H9 (cell line): ENCODE results near the gene OTULINL. TPM values are rescaled to one million over a fixed set of nuclear protein-coding genes. Genes with fewer than 3 reads are reported as not detected.

Experiments
- DNase-seq: peaks from one replicate; pipeline ENCODE4 v3.0.0-alpha.2; 2017
- H2AFZ ChIP-seq: one replicate; pipeline ENCODE4 v1.6.1; 2013; ENCODE audit warnings: mild to moderate bottlenecking, low read length, control low read depth, moderate library complexity
- H2AK5ac ChIP-seq: 2 replicates; pipeline ENCODE4 v1.6.1; 2013; ENCODE audit warnings: low read length, control low read depth, mixed read lengths; ENCODE audit not compliant: insufficient read length
- H2BK120ac ChIP-seq: one replicate; pipeline ENCODE4 v1.6.1; 2013; ENCODE audit warnings: low read depth, mild to moderate bottlenecking, low read length, control low read depth, inconsistent platforms; ENCODE audit not compliant: poor library complexity, severe bottlenecking
- H2BK12ac ChIP-seq: 2 replicates; pipeline ENCODE4 v1.6.1; 2013; ENCODE audit warnings: low read length, control low read depth, mixed read lengths, low read depth; ENCODE audit not compliant: insufficient read length
- H2BK15ac ChIP-seq: 2 replicates; pipeline ENCODE4 v1.6.1; 2013; ENCODE audit warnings: low read depth, low read length, control low read depth
- H2BK20ac ChIP-seq: one replicate; pipeline ENCODE4 v1.6.1; 2013; ENCODE audit warnings: low read depth, mild to moderate bottlenecking, low read length, control low read depth, inconsistent platforms; ENCODE audit not compliant: poor library complexity, severe bottlenecking
- H2BK5ac ChIP-seq: 2 replicates; pipeline ENCODE4 v1.6.1; 2013; ENCODE audit warnings: low read length, control low read depth, mixed read lengths; ENCODE audit not compliant: insufficient read length
- H3K14ac ChIP-seq: 2 replicates; pipeline ENCODE4 v1.6.1; 2013; ENCODE audit warnings: low read length, control low read depth; ENCODE audit not compliant: insufficient read depth
- H3K18ac ChIP-seq: 2 replicates; pipeline ENCODE4 v1.6.1; 2013; ENCODE audit warnings: low read depth, mild to moderate bottlenecking, mixed read lengths, low read length, control low read depth; ENCODE audit not compliant: insufficient read length
- H3K23ac ChIP-seq: 2 replicates; pipeline ENCODE4 v1.6.1; 2013; ENCODE audit warnings: low read length, control low read depth, mixed read lengths, low read depth; ENCODE audit not compliant: insufficient read length
- H3K23me2 ChIP-seq: 2 replicates; pipeline ENCODE4 v1.6.1; 2013; ENCODE audit warnings: low read depth, mild to moderate bottlenecking, mixed read lengths, low read length, control low read depth; ENCODE audit not compliant: insufficient read length, poor library complexity, severe bottlenecking
- H3K27ac ChIP-seq: 2 replicates; pipeline ENCODE4 v1.5.1; 2013; ENCODE audit warnings: low read length, control low read depth, mixed read lengths, low read depth; ENCODE audit not compliant: insufficient read length
- H3K27me3 ChIP-seq: 2 replicates; pipeline ENCODE4 v1.6.1; 2013; ENCODE audit warnings: low read length, control low read depth, inconsistent platforms; ENCODE audit not compliant: insufficient read depth
- H3K4ac ChIP-seq: 2 replicates; pipeline ENCODE4 v1.6.1; 2013; ENCODE audit warnings: low read depth, mild to moderate bottlenecking, control low read depth, inconsistent platforms, low read length, moderate library complexity
- H3K4me1 ChIP-seq: 2 replicates; pipeline ENCODE4 v1.6.1; 2013; ENCODE audit warnings: low read length, control low read depth, inconsistent platforms; ENCODE audit not compliant: insufficient read depth
- H3K4me2 ChIP-seq: 2 replicates; pipeline ENCODE4 v1.6.1; 2013; ENCODE audit warnings: low read length, control low read depth, mixed read lengths; ENCODE audit not compliant: insufficient read length, insufficient read depth
- H3K56ac ChIP-seq: 2 replicates; pipeline ENCODE4 v1.6.1; 2013; ENCODE audit warnings: low read depth, mild to moderate bottlenecking, mixed read lengths, low read length, control low read depth; ENCODE audit not compliant: insufficient read length
- H3K79me1 ChIP-seq: 2 replicates; pipeline ENCODE4 v1.6.1; 2013; ENCODE audit warnings: low read depth, mild to moderate bottlenecking, moderate library complexity, low read length, control low read depth, inconsistent platforms; ENCODE audit not compliant: insufficient read depth, poor library complexity, severe bottlenecking
- H3K79me2 ChIP-seq: 2 replicates; pipeline ENCODE4 v1.6.1; 2013; ENCODE audit warnings: low read length, control low read depth, inconsistent platforms; ENCODE audit not compliant: insufficient read depth
- H3K9ac ChIP-seq: 2 replicates; pipeline ENCODE4 v1.6.1; 2013; ENCODE audit warnings: low read length, control low read depth, mixed read lengths; ENCODE audit not compliant: insufficient read length; ENCODE audit errors: extremely low read depth
- H3K9me3 ChIP-seq: one replicate; pipeline ENCODE4 v1.6.1; 2013; ENCODE audit warnings: low read depth, low read length, inconsistent platforms; ENCODE audit not compliant: control insufficient read depth
- H3T11ph ChIP-seq: one replicate; pipeline ENCODE4 v1.6.1; 2013; ENCODE audit warnings: mild to moderate bottlenecking, low read length, control low read depth, inconsistent platforms
- H4K20me1 ChIP-seq: one replicate; pipeline ENCODE4 v1.6.1; 2013; ENCODE audit not compliant: control insufficient read depth, insufficient read length, insufficient read depth
- H4K5ac ChIP-seq: 2 replicates; pipeline ENCODE4 v1.6.1; 2013; ENCODE audit warnings: low read depth, mild to moderate bottlenecking, mixed read lengths, low read length, control low read depth; ENCODE audit not compliant: insufficient read length
- H4K8ac ChIP-seq: replicated peaks from 2 replicates; pipeline ENCODE4 v1.6.1; 2013; ENCODE audit warnings: low read length, control low read depth, mixed read lengths, low read depth; ENCODE audit not compliant: insufficient read length
- H4K91ac ChIP-seq: 2 replicates; pipeline ENCODE4 v1.6.1; 2013; ENCODE audit warnings: low read depth, mild to moderate bottlenecking, moderate library complexity, mixed read lengths, low read length, control low read depth; ENCODE audit not compliant: insufficient read length
- H3K27ac Mint-ChIP-seq, 3 experiments: 2 replicates in 2 of 3; 3 replicates in 1 of 3; pipeline ENCODE4 v1.8.0; 2020 to 2021; ENCODE audit warnings: mixed read lengths in 3 of 3, mild to moderate bottlenecking in 1 of 3, moderate library complexity in 1 of 3
- H3K27me3 Mint-ChIP-seq: 2 replicates; pipeline ENCODE4 v1.8.0; 2021; ENCODE audit warnings: low read depth, mild to moderate bottlenecking, moderate library complexity, mixed read lengths
- H3K36me3 Mint-ChIP-seq, 3 experiments: 2 replicates in 2 of 3; 3 replicates in 1 of 3; pipeline ENCODE4 v1.8.0; 2020 to 2021; ENCODE audit warnings: low read depth in 3 of 3, mixed read lengths in 3 of 3; ENCODE audit not compliant: insufficient read depth in 1 of 3
- H3K4me1 Mint-ChIP-seq, 2 experiments: 2 replicates each; pipeline ENCODE4 v1.8.0; 2020; ENCODE audit warnings: mixed read lengths in 2 of 2
- H3K4me3 Mint-ChIP-seq, 2 experiments: 2 replicates in 1 of 2; 3 replicates in 1 of 2; pipeline ENCODE4 v1.8.0; 2020 to 2021; ENCODE audit warnings: mild to moderate bottlenecking in 2 of 2, mixed read lengths in 2 of 2, moderate library complexity in 1 of 2
- H3K9me3 Mint-ChIP-seq, 2 experiments: 2 replicates in 1 of 2; 3 replicates in 1 of 2; pipeline ENCODE4 v1.8.0; 2020; ENCODE audit warnings: mild to moderate bottlenecking in 2 of 2, mixed read lengths in 2 of 2, moderate library complexity in 1 of 2
- CTCF ChIP-seq: fragments of 200-600 bp; sonication (generic); conservative IDR thresholded peaks from 3 replicates; pipeline ENCODE4 v1.8.0; 2021; ENCODE audit warnings: antibody characterized with exemption, mild to moderate bottlenecking
- WGBS: extraction: QIAGEN DNeasy Blood & Tissue Kit; methylation state at CpG from one replicate; pipeline ENCODE4 v1.1.7; 2013; ENCODE audit warnings: missing lambda C conversion rate, low lambda C conversion rate, mixed read lengths; ENCODE audit not compliant: insufficient read length; ENCODE audit errors: extremely low coverage; 5-methylcytosine and 5-hydroxymethylcytosine counted together
- total RNA-seq: library from RNA; stranded (reverse); gene quantifications from 2 replicates; pipeline ENCODE4 v1.2.1, GENCODE V29; 2021

The OTULINL gene
- total RNA-seq, 1 experiment from 2014 or later = 7.5 TPM

- no peak overlapping the region for H3K9ac ChIP-seq
- H2BK120ac ChIP-seq = no peak overlapping the region
- Mint-ChIP-seq H3K4me3 (no peak overlapping the region), H3K9me3 (peaks cover under 1 to 11% of the 10 kb centered on the region in 2 experiments; a peak in 4 of 5 replicates), H3K4me1 (no peaks in the 10 kb centered on the region), H3K27me3 (peaks cover 3% of the 10 kb centered on the region), H3K27ac (no peak overlapping the region), H3K36me3 (no peaks in the 10 kb centered on the region; a peak in 1 of 7 replicates)
- WGBS = no CpG with 5 or more reads among the region's 3 CpGs
- no peak overlapping the region for H2BK20ac ChIP-seq
- H3K4me2 ChIP-seq = no peak overlapping the region
- no peak for TF ChIP-seq CTCF
- no peak overlapping the region for H2AK5ac ChIP-seq
- no peak overlapping the region for H3T11ph ChIP-seq
- no peaks in the 10 kb centered on the region for H3K4me1 ChIP-seq
- H4K91ac ChIP-seq = no peak overlapping the region
- H2AFZ ChIP-seq = no peak overlapping the region
- no peak overlapping the region for H4K8ac ChIP-seq
- H3K27me3 ChIP-seq = no peaks in the 10 kb centered on the region
- no peak overlapping the region for H3K27ac ChIP-seq
- no peak overlapping the region for H3K14ac ChIP-seq
- no peaks in the 10 kb centered on the region for H3K79me1 ChIP-seq
- H3K18ac ChIP-seq = no peak overlapping the region
- no peak overlapping the region for H3K4ac ChIP-seq
- no peaks in the 10 kb centered on the region for H4K20me1 ChIP-seq
- H2BK15ac ChIP-seq = no peak overlapping the region
- no peaks in the 10 kb centered on the region for H3K79me2 ChIP-seq
- DNase-seq = no peak
- no peak overlapping the region for H4K5ac ChIP-seq
- H3K23me2 ChIP-seq = no peaks in the 10 kb centered on the region
- no peak overlapping the region for H2BK12ac ChIP-seq
- no peak overlapping the region for H3K56ac ChIP-seq
- H3K9me3 ChIP-seq = no peaks in the 10 kb centered on the region
- no peak overlapping the region for H2BK5ac ChIP-seq
- H3K23ac ChIP-seq = no peak overlapping the region
Observed at GRCh38 chr5:14561741-14562140, 19.9 kb upstream of the OTULINL start.
